ENCODE measurements around the gene PDPN. TPM values are rescaled to one million over a fixed set of nuclear protein-coding genes. Genes with fewer than 3 reads are reported as not detected.

The PDPN gene
- total RNA-seq, 2 experiments from 2014 or later, result not detected

- no peak overlapping the region for H3K27ac Mint-ChIP-seq
- H3K4me3 Mint-ChIP-seq, result no peak overlapping the region
- CTCF ChIA-PET, result no interaction called here
- H3K36me3 Mint-ChIP-seq (ENCODE audit: low read depth), result no peaks in the 10 kb centered on the region
- no peaks in the 10 kb centered on the region for H3K9me3 Mint-ChIP-seq
- no peaks in the 10 kb centered on the region for H3K27me3 Mint-ChIP-seq
- no peaks in the 10 kb centered on the region for H3K4me1 Mint-ChIP-seq
- DNase-seq, result no peak
- POLR2A ChIA-PET, result no interaction called here
These were observed 23.4 kb downstream of the PDPN start for GRCh38 chr1:13607002-13607401.

GRCh38 chr1:13616234-13616633 lies 32.6 kb downstream of the PDPN start:
- no peaks in the 10 kb centered on the region for H3K9me3 Mint-ChIP-seq
- H3K27ac Mint-ChIP-seq, result no peak overlapping the region
- H3K4me1 Mint-ChIP-seq, result no peaks in the 10 kb centered on the region
- H3K4me3 Mint-ChIP-seq, result no peak overlapping the region
- CTCF ChIA-PET, result no interaction called here
- H3K27me3 Mint-ChIP-seq, result peaks cover 2% of the 10 kb centered on the region
- POLR2A ChIA-PET, result no interaction called here
- H3K36me3 Mint-ChIP-seq (ENCODE audit: low read depth), result no peaks in the 10 kb centered on the region
- no peak for DNase-seq

- H3K4me1 Mint-ChIP-seq, result no peaks in the 10 kb centered on the region
- DNase-seq, result no peak
- H3K27me3 Mint-ChIP-seq, result peaks cover 2% of the 10 kb centered on the region
- no peaks in the 10 kb centered on the region for H3K36me3 Mint-ChIP-seq (ENCODE audit: low read depth)
- no peaks in the 10 kb centered on the region for H3K9me3 Mint-ChIP-seq
- no peak overlapping the region for H3K27ac Mint-ChIP-seq
- no peak overlapping the region for H3K4me3 Mint-ChIP-seq
- POLR2A ChIA-PET, result no interaction called here
- CTCF ChIA-PET, result interaction anchor here (0.6 kb wide), 1 partner anchor 135 kb away, joined by 3 read pairs; no protein-coding TSS in a partner anchor
These were observed 33.5 kb downstream of the PDPN start for GRCh38 chr1:13617108-13617507.

DNA sequence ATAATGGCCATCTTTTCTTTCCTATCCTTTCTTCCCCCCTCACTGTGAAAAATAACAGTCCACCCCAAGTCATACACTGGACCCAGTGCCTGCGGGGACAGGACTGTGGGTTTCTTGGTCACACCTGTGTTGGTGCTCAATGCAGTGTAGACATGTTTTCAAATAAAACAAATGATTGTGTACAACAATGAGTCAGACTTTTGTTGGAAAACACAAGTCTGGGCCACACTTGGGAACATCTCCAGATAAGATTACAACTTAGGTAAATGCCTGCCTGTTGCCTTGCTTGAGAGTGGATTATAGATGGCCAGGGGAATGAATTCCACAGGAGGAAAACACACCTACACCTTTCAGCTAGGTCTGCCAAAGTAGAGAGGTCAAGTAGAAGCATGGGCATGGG lies 34.1 kb downstream of the PDPN start:
- ChIA-PET CTCF (interaction anchor here (0.6 kb wide), 1 partner anchor 134 kb away, joined by 3 read pairs; no protein-coding TSS in a partner anchor), POLR2A (no interaction called here)
- Mint-ChIP-seq H3K9me3 (no peaks in the 10 kb centered on the region), H3K36me3 (ENCODE audit: low read depth) (no peaks in the 10 kb centered on the region), H3K27me3 (peaks cover 2% of the 10 kb centered on the region), H3K4me3 (no peak overlapping the region), H3K27ac (no peak overlapping the region), H3K4me1 (no peaks in the 10 kb centered on the region)
- DNase-seq, result no peak

- no peak for DNase-seq
- H3K27ac Mint-ChIP-seq, result no peak overlapping the region
- H3K9me3 Mint-ChIP-seq, result no peaks in the 10 kb centered on the region
- H3K27me3 Mint-ChIP-seq, result peaks cover 2% of the 10 kb centered on the region
- H3K4me1 Mint-ChIP-seq, result no peaks in the 10 kb centered on the region
- no peak overlapping the region for H3K4me3 Mint-ChIP-seq
- H3K36me3 Mint-ChIP-seq (ENCODE audit: low read depth), result no peaks in the 10 kb centered on the region
- ChIA-PET CTCF (no interaction called here), POLR2A (no interaction called here)
These were observed 34.9 kb downstream of the PDPN start for GRCh38 chr1:13618483-13618882.

- H3K4me1 Mint-ChIP-seq, result no peaks in the 10 kb centered on the region
- no peaks in the 10 kb centered on the region for H3K36me3 Mint-ChIP-seq (ENCODE audit: low read depth)
- CTCF ChIA-PET, result no interaction called here
- no peak for DNase-seq
- H3K27me3 Mint-ChIP-seq, result peaks cover 2% of the 10 kb centered on the region
- POLR2A ChIA-PET, result no interaction called here
- H3K4me3 Mint-ChIP-seq, result no peak overlapping the region
- no peak overlapping the region for H3K27ac Mint-ChIP-seq
- H3K9me3 Mint-ChIP-seq, result no peaks in the 10 kb centered on the region
These were observed 36.3 kb downstream of the PDPN start for GRCh38 chr1:13619909-13620308.

- no peaks in the 10 kb centered on the region for H3K36me3 Mint-ChIP-seq (ENCODE audit: low read depth)
- no peaks in the 10 kb centered on the region for H3K27me3 Mint-ChIP-seq
- no peaks in the 10 kb centered on the region for H3K4me1 Mint-ChIP-seq
- CTCF ChIA-PET, result no interaction called here
- H3K27ac Mint-ChIP-seq, result no peak overlapping the region
- H3K4me3 Mint-ChIP-seq, result no peak overlapping the region
- H3K9me3 Mint-ChIP-seq, result no peaks in the 10 kb centered on the region
- POLR2A ChIA-PET, result no interaction called here
- DNase-seq, result no peak
These were observed 37.2 kb downstream of the PDPN start for GRCh38 chr1:13620825-13621224.

GRCh38 chr1:13622446-13622845 lies 38.8 kb downstream of the PDPN start:
- no peaks in the 10 kb centered on the region for H3K9me3 Mint-ChIP-seq
- ChIA-PET POLR2A (no interaction called here), CTCF (no interaction called here)
- no peak overlapping the region for H3K4me3 Mint-ChIP-seq
- no peak for DNase-seq
- H3K36me3 Mint-ChIP-seq (ENCODE audit: low read depth), result no peaks in the 10 kb centered on the region
- no peaks in the 10 kb centered on the region for H3K4me1 Mint-ChIP-seq
- H3K27ac Mint-ChIP-seq, result no peak overlapping the region
- no peaks in the 10 kb centered on the region for H3K27me3 Mint-ChIP-seq

DNA sequence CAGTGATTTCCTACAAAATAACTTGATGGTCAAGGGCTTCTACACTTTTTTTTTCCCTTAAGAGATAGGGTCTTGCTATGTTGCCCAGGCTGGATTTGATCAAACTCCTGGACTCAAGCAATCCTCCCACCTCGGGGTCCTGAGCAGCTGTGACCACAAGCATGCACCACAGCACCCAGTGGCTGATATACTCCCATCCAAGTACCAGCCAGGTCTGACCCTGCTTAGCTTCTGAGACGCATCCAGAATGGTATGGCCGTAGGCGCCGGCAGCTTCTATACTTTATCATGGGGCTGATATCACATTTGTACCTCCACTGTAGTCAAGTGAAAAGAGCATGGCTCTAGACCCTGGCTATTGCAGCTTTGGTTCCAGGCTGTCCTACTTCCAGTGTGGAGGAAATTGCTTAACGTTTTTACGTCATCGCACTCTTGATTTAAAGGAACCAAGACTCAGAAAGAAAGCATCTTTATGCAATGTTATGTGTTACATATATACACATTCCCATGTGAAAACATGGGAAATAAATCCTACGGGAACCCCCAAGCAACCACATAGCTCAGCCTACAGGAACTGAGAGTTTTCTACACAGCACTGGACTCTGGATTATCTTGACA lies 39.5 kb downstream of the PDPN start:
- Mint-ChIP-seq H3K4me3 (no peak overlapping the region), H3K27me3 (peaks cover under 1% of the 10 kb centered on the region), H3K4me1 (no peaks in the 10 kb centered on the region), H3K9me3 (no peaks in the 10 kb centered on the region), H3K27ac (no peak overlapping the region), H3K36me3 (ENCODE audit: low read depth) (no peaks in the 10 kb centered on the region)
- POLR2A ChIA-PET, result no interaction called here
- no peak for DNase-seq
- CTCF ChIA-PET, result no interaction called here

- CTCF ChIA-PET, result no interaction called here
- no peak overlapping the region for H3K27ac Mint-ChIP-seq
- POLR2A ChIA-PET, result no interaction called here
These were observed 40.9 kb downstream of the PDPN start for GRCh38 chr1:13624526-13624925.

GRCh38 chr1:13627127-13627526 lies 43.5 kb downstream of the PDPN start:
- Mint-ChIP-seq H3K27me3 (peaks cover 2% of the 10 kb centered on the region), H3K27ac (no peak overlapping the region), H3K4me3 (no peak overlapping the region), H3K9me3 (no peaks in the 10 kb centered on the region), H3K4me1 (no peaks in the 10 kb centered on the region), H3K36me3 (ENCODE audit: low read depth) (no peaks in the 10 kb centered on the region)
- no peak for DNase-seq
- CTCF ChIA-PET, result interaction anchor here (0.7 kb wide), 1 partner anchor 1152 kb away, joined by 4 read pairs; no protein-coding TSS in a partner anchor
- POLR2A ChIA-PET, result no interaction called here

More at GRCh38 chr1:13624526-13624925, 40.9 kb downstream of the PDPN start:
- Mint-ChIP-seq H3K9me3 (no peaks in the 10 kb centered on the region), H3K4me3 (no peak overlapping the region), H3K4me1 (no peaks in the 10 kb centered on the region), H3K36me3 (ENCODE audit: low read depth) (no peaks in the 10 kb centered on the region), H3K27me3 (peaks cover 2% of the 10 kb centered on the region)
- no peak for DNase-seq

- H3K27ac Mint-ChIP-seq, result no peak overlapping the region
- H3K36me3 Mint-ChIP-seq (ENCODE audit: low read depth), result no peaks in the 10 kb centered on the region
- H3K4me3 Mint-ChIP-seq, result no peak overlapping the region
- no peaks in the 10 kb centered on the region for H3K9me3 Mint-ChIP-seq
- CTCF ChIA-PET, result no interaction called here
- POLR2A ChIA-PET, result no interaction called here
- H3K4me1 Mint-ChIP-seq, result no peaks in the 10 kb centered on the region
- peaks cover 2% of the 10 kb centered on the region for H3K27me3 Mint-ChIP-seq
- no peak for DNase-seq
These were observed 44.6 kb downstream of the PDPN start for GRCh38 chr1:13628218-13628617.

DNA sequence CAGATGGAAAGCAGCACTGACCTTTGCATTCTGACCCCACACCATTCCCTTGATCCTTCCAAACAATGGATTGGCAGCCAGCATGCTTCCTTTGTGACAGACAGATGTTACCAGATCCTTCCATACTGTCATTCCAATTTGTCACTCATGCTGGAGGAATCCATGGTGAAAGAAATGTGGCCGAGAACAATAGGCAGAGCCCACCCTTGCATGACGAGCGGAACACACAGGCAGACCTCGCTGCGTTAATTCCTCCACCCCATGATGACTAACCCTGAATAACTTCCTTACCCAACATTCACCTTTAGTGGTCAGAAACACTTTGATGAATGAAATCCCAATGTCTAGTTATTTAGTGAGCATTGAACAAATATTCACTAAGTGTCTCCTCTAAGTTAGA lies 45.1 kb downstream of the PDPN start:
- ChIA-PET CTCF (no interaction called here), POLR2A (no interaction called here)
- H3K36me3 Mint-ChIP-seq (ENCODE audit: low read depth), result no peaks in the 10 kb centered on the region
- peaks cover 2% of the 10 kb centered on the region for H3K27me3 Mint-ChIP-seq
- no peaks in the 10 kb centered on the region for H3K9me3 Mint-ChIP-seq
- no peaks in the 10 kb centered on the region for H3K4me1 Mint-ChIP-seq
- no peak overlapping the region for H3K4me3 Mint-ChIP-seq
- H3K27ac Mint-ChIP-seq, result no peak overlapping the region
- DNase-seq, result no peak

DNA sequence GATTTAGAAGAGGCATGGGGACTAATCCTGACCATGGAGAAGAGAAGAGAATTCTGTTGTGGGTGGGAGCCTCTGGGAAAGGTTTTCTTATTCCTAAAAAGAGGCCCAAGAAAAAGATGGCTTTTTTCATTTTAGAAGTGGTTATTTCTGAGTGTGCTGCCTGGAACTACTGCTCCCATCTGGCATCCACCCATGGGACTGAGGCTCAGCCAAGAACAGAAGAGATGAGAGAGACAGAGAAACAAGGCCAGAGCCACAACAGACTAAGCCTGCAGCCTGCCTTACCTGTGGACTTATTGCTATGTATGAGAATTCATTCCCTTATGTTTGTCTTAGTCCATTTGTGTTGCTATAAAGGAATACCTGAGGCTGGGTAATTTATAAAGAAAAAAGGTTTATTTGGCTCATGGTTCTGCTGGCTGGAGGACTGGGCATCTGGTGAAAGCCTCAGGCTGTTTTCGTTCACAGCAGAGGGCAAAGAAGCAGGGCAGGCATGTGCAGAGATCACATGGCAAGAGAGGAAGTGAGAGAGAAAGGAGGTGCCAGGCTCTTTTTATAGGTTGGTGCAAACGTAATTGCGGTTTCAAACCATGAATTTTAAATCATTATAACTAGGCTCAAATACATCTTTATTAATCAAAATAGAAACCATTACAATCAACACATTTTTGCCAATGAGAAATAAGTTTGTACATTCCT lies 58.8 kb downstream of the PDPN start:
- H3K9me3 Mint-ChIP-seq, result peaks cover 16% of the 10 kb centered on the region
- ChIA-PET POLR2A (no interaction called here), CTCF (no interaction called here)
- DNase-seq, result no peak
- no peaks in the 10 kb centered on the region for H3K36me3 Mint-ChIP-seq (ENCODE audit: low read depth)
- H3K27ac Mint-ChIP-seq, result no peak overlapping the region
- no peaks in the 10 kb centered on the region for H3K4me1 Mint-ChIP-seq
- H3K27me3 Mint-ChIP-seq, result peaks cover 5% of the 10 kb centered on the region
- H3K4me3 Mint-ChIP-seq, result no peak overlapping the region

Data from activated CD4-positive, alpha-beta memory T cell treated with anti-CD3 and anti-CD28 coated beads, Interleukin-2, amount 10 ng/mL, durations not matched to agents 7 days and 5 days (primary cell).